ENCODE measurements around the gene TRABD. TPM values are rescaled to one million over a fixed set of nuclear protein-coding genes. Genes with fewer than 3 reads are reported as not detected.
"Not testable (repeated sequence)": the region's sequence is repeated elsewhere in the genome, so short reads cannot be mapped to it uniquely, and the experiment has no call there.

Gene TRABD
- total RNA-seq, 4 donors from 2014 or later, result 21.4 to 30.3 (median 24.5) TPM

- no peak for DNase-seq
- ATAC-seq, result no peak
- no peak overlapping the region for H3K27ac ChIP-seq
- no peaks in the 10 kb centered on the region for H3K9me3 ChIP-seq
- peaks cover 2 to 14% (median 6%) of the 10 kb centered on the region in 3 donors for H3K27me3 ChIP-seq
- in situ Hi-C loops (cut with MboI; ENCODE audit: low sequenced_read_pairs in 4 of 4), result no loop called here
- no peaks in the 10 kb centered on the region for H3K4me1 ChIP-seq
- H3K36me3 ChIP-seq, result no peaks in the 10 kb centered on the region
- TF ChIP-seq, protein P1, sequence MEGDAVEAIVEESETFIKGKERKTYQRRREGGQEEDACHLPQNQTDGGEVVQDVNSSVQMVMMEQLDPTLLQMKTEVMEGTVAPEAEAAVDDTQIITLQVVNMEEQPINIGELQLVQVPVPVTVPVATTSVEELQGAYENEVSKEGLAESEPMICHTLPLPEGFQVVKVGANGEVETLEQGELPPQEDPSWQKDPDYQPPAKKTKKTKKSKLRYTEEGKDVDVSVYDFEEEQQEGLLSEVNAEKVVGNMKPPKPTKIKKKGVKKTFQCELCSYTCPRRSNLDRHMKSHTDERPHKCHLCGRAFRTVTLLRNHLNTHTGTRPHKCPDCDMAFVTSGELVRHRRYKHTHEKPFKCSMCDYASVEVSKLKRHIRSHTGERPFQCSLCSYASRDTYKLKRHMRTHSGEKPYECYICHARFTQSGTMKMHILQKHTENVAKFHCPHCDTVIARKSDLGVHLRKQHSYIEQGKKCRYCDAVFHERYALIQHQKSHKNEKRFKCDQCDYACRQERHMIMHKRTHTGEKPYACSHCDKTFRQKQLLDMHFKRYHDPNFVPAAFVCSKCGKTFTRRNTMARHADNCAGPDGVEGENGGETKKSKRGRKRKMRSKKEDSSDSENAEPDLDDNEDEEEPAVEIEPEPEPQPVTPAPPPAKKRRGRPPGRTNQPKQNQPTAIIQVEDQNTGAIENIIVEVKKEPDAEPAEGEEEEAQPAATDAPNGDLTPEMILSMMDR (IDR thresholded peaks at IDR 0.05 in 4 of 5, conservative IDR thresholded peaks at IDR 0.05 in 1 of 5), result no peak
- TF ChIP-seq POLR2A (IDR thresholded peaks at IDR 0.05), result no peak
- intact Hi-C loops (cut with DNase I; ENCODE audit: low total_unique reads), result no loop called here
- no peak overlapping the region for H3K4me3 ChIP-seq
These were observed 24.0 kb upstream of the TRABD start for GRCh38 chr22:50161508-50162390.

DNA sequence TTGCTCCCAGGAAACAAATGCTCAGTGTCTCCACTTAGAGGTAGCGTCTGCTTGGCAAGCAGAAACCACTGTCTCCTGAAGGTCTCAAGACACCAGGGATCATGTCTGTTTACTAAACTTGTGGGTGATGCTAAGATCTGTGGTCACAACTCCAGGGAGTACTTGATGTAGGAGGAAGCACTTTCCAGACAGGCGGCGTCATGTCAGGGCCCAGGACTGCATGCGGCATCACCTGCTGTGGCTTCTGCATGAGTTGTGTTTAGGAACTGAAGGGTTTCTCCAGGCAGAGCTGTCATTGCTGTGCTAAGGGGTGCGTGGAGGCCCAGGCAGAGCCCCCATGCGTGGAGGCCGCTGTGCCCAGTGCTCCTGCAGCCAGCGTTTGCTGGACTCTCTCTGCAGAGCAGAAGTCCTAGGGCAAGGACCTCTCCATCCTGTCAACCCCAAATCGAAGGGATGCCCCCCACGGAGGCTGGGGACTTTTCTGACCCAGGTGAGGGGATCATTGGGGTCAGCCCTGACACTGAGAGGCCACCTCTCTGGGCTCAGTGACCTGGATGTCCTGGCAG lies 23.2 kb upstream of the TRABD start:
- peaks cover 2 to 14% (median 6%) of the 10 kb centered on the region in 3 donors for H3K27me3 ChIP-seq
- H3K4me1 ChIP-seq, result no peaks in the 10 kb centered on the region
- ATAC-seq (no peak), DNase-seq (no peak)
- H3K9me3 ChIP-seq, result no peaks in the 10 kb centered on the region
- intact Hi-C loops (cut with DNase I; ENCODE audit: low total_unique reads) (no loop called here), in situ Hi-C loops (cut with MboI; ENCODE audit: low sequenced_read_pairs in 4 of 4) (no loop called here)
- TF ChIP-seq POLR2A (IDR thresholded peaks at IDR 0.05), result no peak
- TF ChIP-seq, protein P1 (IDR thresholded peaks at IDR 0.05 in 4 of 5, conservative IDR thresholded peaks at IDR 0.05 in 1 of 5), result no peak
- H3K27ac ChIP-seq, result no peak overlapping the region
- H3K36me3 ChIP-seq, result no peaks in the 10 kb centered on the region
- no peak overlapping the region for H3K4me3 ChIP-seq

DNA sequence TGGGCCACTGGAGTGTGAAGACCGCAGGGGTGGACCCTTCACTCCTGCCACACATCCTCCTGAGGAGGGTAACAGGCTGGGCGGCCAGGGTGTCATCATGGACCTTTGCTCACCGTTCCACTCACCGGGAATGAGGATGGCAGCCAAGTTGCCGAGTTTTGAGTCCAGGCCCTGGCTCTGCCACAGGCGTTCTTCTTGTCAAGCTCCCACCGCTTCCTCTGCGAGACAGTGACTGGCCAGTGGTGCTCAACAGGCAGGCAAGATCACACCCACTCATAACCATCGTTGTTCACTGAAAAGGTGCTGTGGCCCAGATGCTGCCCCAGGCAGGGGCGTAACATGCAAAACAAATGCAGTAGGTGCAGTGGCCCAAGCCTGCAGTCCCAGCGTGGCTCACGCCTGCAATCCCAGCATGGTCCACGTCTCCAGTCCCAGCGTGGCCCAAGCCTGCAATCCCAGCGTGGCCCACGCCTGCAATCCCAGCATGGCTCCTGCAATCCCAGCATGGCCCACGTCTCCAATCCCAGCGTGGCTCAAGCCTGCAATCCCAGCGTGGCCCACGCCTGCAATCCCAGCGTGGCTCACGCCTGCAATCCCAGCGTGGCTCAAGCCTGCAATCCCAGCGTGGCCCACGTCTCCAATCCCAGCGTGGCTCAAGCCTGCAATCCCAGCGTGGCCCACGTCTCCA lies 20.1 kb upstream of the TRABD start:
- Histone ChIP-seq H3K27me3 (peaks cover 9 to 15% (median 11%) of the 10 kb centered on the region in 3 donors), H3K36me3 (no peaks in the 10 kb centered on the region), H3K9me3 (no peaks in the 10 kb centered on the region), H3K4me3 (no peak overlapping the region), H3K27ac (no peak overlapping the region), H3K4me1 (no peaks in the 10 kb centered on the region)
- DNase-seq (no peak), ATAC-seq (no peak)
- no peak for TF ChIP-seq POLR2A (IDR thresholded peaks at IDR 0.05)
- TF ChIP-seq, protein P1 (IDR thresholded peaks at IDR 0.05 in 4 of 5, conservative IDR thresholded peaks at IDR 0.05 in 1 of 5), result no peak
- in situ Hi-C loops (cut with MboI; ENCODE audit: low sequenced_read_pairs in 4 of 4) (no loop called here), intact Hi-C loops (cut with DNase I; ENCODE audit: low total_unique reads) (no loop called here)

- in situ Hi-C loops (cut with MboI; ENCODE audit: low sequenced_read_pairs in 4 of 4), result no loop called here
- ATAC-seq (no peak), DNase-seq (no peak)
- Histone ChIP-seq H3K4me3 (no peak overlapping the region), H3K9me3 (no peaks in the 10 kb centered on the region), H3K36me3 (no peaks in the 10 kb centered on the region), H3K27ac (no peak overlapping the region), H3K4me1 (no peaks in the 10 kb centered on the region), H3K27me3 (peaks cover 18 to 27% (median 24%) of the 10 kb centered on the region in 3 donors)
- intact Hi-C loops (cut with DNase I; ENCODE audit: low total_unique reads), result no loop called here
- TF ChIP-seq, protein P1 (IDR thresholded peaks at IDR 0.05 in 4 of 5, conservative IDR thresholded peaks at IDR 0.05 in 1 of 5), result no peak
- TF ChIP-seq POLR2A (IDR thresholded peaks at IDR 0.05), result no peak
These were observed 17.8 kb upstream of the TRABD start for GRCh38 chr22:50167689-50168489.

DNA sequence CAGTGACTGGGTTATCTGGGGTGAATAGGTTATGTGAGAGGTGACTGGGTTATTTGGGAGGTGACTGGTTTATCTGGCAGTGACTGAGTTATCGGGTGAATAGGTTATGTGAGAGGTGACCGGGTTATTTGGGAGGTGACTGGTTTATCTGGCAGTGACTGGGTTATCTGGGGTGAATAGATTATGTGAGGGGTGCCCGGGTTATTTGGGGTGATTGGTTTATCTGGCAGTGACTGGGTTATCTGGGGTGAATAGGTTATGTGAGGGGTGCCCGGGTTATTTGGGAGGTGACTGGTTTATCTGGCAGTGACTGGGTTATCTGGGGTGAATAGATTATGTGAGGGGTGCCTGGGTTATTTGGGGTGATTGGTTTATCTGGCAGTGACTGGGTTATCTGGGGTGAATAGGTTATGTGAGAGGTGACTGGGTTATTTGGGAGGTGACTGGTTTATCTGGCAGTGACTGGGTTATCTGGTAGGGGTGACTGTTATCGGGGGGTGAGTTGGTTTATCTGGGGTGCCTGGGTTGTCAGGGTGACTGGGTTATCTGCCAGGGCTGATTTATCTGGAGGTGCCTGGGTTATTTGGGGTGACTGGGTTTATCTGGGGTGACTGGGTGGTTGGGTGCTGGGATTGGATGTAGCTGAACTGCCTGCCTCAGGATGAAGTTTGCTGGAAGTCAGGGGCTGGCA lies 17.1 kb upstream of the TRABD start:
- H3K4me1 ChIP-seq; H3K4me3 ChIP-seq; H3K36me3 ChIP-seq; H3K9me3 ChIP-seq; in situ Hi-C loops (cut with MboI; ENCODE audit: low sequenced_read_pairs in 4 of 4); ATAC-seq; DNase-seq; intact Hi-C loops (cut with DNase I; ENCODE audit: low total_unique reads); H3K27ac ChIP-seq: not testable (repeated sequence)
- peaks cover 18 to 27% (median 24%) of the 10 kb centered on the region in 3 donors for H3K27me3 ChIP-seq

Measured in gastrocnemius medialis (tissue), 4 donors.